B cell (primary cell): ENCODE measurements around the gene TRAPPC12. TPM values are rescaled to one million over a fixed set of nuclear protein-coding genes. Genes with fewer than 3 reads are reported as not detected.

ENCODE experiments used
- ATAC-seq: fragments of 200-7000 bp; cut with Tn5 transposase; one replicate; pipeline ENCODE4 v1.10.0; 2021; ENCODE audit warnings: low read depth, mild to moderate bottlenecking, moderate number of reproducible peaks, moderate library complexity
- CTCF ChIA-PET: fragments of 350-600 bp; sonication (Branson Sonifier 250); formaldehyde crosslinking; loops from one replicate; lab custom pipeline; 2021; ENCODE audit warnings: antibody characterized with exemption, inconsistent platforms; lab: Charles Lee
- POLR2A ChIA-PET: fragments of 350-600 bp; sonication (Branson Sonifier 250); formaldehyde crosslinking; loops from one replicate; lab custom pipeline; 2021; ENCODE audit warnings: antibody characterized with exemption; lab: Charles Lee
- DNase-seq: peaks from one replicate; pipeline ENCODE4 v3.0.0; 2013
- H2AFZ ChIP-seq: 2 replicates; pipeline ENCODE4 v1.6.1; 2012; ENCODE audit warnings: mild to moderate bottlenecking, low read depth, low read length; ENCODE audit not compliant: insufficient read depth, poor library complexity, severe bottlenecking
- H3K27ac ChIP-seq, 2 donors: 1 replicate in 1 of 2; 2 replicates in 1 of 2; pipeline ENCODE4 v1.5.1; 2012 to 2013; ENCODE audit warnings: low read length in 2 of 2, mild to moderate bottlenecking in 2 of 2, moderate library complexity in 1 of 2
- H3K27me3 ChIP-seq, 4 experiments: fragments of 200-600 bp in 1 of 4; sonication (generic) in 1 of 4; replicated peaks in 1 of 4; 1 replicate in 2 of 4; 2 replicates in 2 of 4; pipeline versions ENCODE4 v1.6.1 to v1.7.0; 2013 to 2016; ENCODE audit warnings: low read length in 3 of 4, mild to moderate bottlenecking in 2 of 4, mixed read lengths in 1 of 4, moderate library complexity in 1 of 4; ENCODE audit not compliant: insufficient read depth in 4 of 4, control insufficient read depth in 3 of 4; ENCODE audit errors: control extremely low read depth in 1 of 4
- H3K36me3 ChIP-seq, 2 experiments: replicated peaks in 1 of 2; 1 replicate in 1 of 2; 2 replicates in 1 of 2; pipeline versions ENCODE4 v1.6.1 to v1.7.1; 2013; ENCODE audit warnings: low read length in 1 of 2; ENCODE audit not compliant: insufficient read depth in 2 of 2, control insufficient read depth in 1 of 2; ENCODE audit errors: control extremely low read depth in 1 of 2, extremely low read depth in 1 of 2
- H3K4me1 ChIP-seq, 2 donors: fragments of 200-600 bp in 1 of 2; sonication (generic) in 1 of 2; 1 replicate in 1 of 2; 2 replicates in 1 of 2; pipeline versions ENCODE4 v1.5.1 to v1.6.1; 2013 to 2017; ENCODE audit warnings: low read length in 2 of 2; ENCODE audit not compliant: control insufficient read depth in 2 of 2, insufficient read depth in 2 of 2
- H3K4me2 ChIP-seq: replicated peaks from 2 replicates; pipeline ENCODE3; 2012; ENCODE audit warnings: mild to moderate bottlenecking, low read depth, low read length; ENCODE audit not compliant: poor library complexity, severe bottlenecking
- H3K4me3 ChIP-seq, 5 experiments: fragments of 200-600 bp in 1 of 5; sonication (generic) in 1 of 5; 1 replicate in 3 of 5; 2 replicates in 2 of 5; pipeline versions ENCODE4 v1.5.1 to v1.7.0; 2011 to 2016; ENCODE audit warnings: low read length in 4 of 5, mild to moderate bottlenecking in 4 of 5, low read depth in 2 of 5, control low read depth in 1 of 5, moderate library complexity in 1 of 5; ENCODE audit not compliant: insufficient read depth in 1 of 5; ENCODE audit errors: control extremely low read depth in 1 of 5, extremely low read depth in 1 of 5
- H3K79me2 ChIP-seq: fragments of 200-600 bp; sonication (generic); one replicate; pipeline ENCODE4 v1.6.0; 2016; ENCODE audit warnings: low read length; ENCODE audit not compliant: control insufficient read depth, insufficient read depth
- H3K9ac ChIP-seq: fragments of 200-600 bp; sonication (generic); 2 replicates; pipeline ENCODE4 v1.6.1; 2017; ENCODE audit warnings: mild to moderate bottlenecking, low read length, moderate library complexity
- H3K9me3 ChIP-seq, 3 donors: one replicate each; pipeline versions ENCODE4 v1.6.1 to v1.7.1; 2013; ENCODE audit warnings: low read length in 2 of 3; ENCODE audit not compliant: control insufficient read depth in 2 of 3, insufficient read depth in 1 of 3; ENCODE audit errors: control extremely low read depth in 1 of 3
- H4K20me1 ChIP-seq: 2 replicates; pipeline ENCODE4 v1.6.0; 2012; ENCODE audit warnings: mild to moderate bottlenecking, low read length; ENCODE audit not compliant: insufficient read depth, control insufficient read depth, poor library complexity, severe bottlenecking
- H3K27ac Mint-ChIP-seq: one replicate; pipeline ENCODE4 v1.8.0; 2021; ENCODE audit warnings: mixed read lengths
- H3K27me3 Mint-ChIP-seq: one replicate; pipeline ENCODE4 v1.8.0; 2021; ENCODE audit warnings: mixed read lengths
- H3K4me1 Mint-ChIP-seq: one replicate; pipeline ENCODE4 v1.8.0; 2021; ENCODE audit warnings: mixed read lengths
- H3K4me3 Mint-ChIP-seq: one replicate; pipeline ENCODE4 v1.8.0; 2021; ENCODE audit warnings: mixed read lengths
- H3K9me3 Mint-ChIP-seq: one replicate; pipeline ENCODE4 v1.8.0; 2022; ENCODE audit warnings: mixed read lengths; ENCODE audit not compliant: insufficient read depth
- EZH2 ChIP-seq: IDR thresholded peaks from 2 replicates; pipeline ENCODE4 v1.6.1; 2012; ENCODE audit warnings: borderline replicate concordance, low read depth, mild to moderate bottlenecking, moderate library complexity, low read length; ENCODE audit not compliant: insufficient read depth, poor library complexity, severe bottlenecking
- WGBS: methylation state at CpG from one replicate; pipeline ENCODE4 v1.1.5; 2013; ENCODE audit warnings: missing lambda C conversion rate; ENCODE audit not compliant: insufficient coverage; 5-methylcytosine and 5-hydroxymethylcytosine counted together
- intact Hi-C: fragments of 100-400 bp; cut with micrococcal nuclease; formaldehyde crosslinking; loops from one replicate; pipeline ENCODE4 v1.10.0; 2022
- polyA plus RNA-seq: library from polyadenylated mRNA; depleted of rRNA; stranded (reverse); fragments of >200 nt; gene quantifications from 2 replicates; pipeline ENCODE4 v1.2.3, GENCODE V29; 2012
- total RNA-seq, 2 donors: library from RNA; stranded (reverse); fragments of 120-200 nt in 1 of 2; gene quantifications; 1 replicate in 1 of 2; 2 replicates in 1 of 2; pipeline versions ENCODE4 v1.2.3 to v1.2.4, GENCODE V29; 2013 to 2022
- TF ChIP-seq, protein P1 (sequence below): fragments of 200-600 bp; IDR thresholded peaks from one replicate; pipeline ENCODE4 v1.8.0; 2022; ENCODE audit warnings: antibody characterized with exemption, mild to moderate bottlenecking

Gene TRAPPC12
- total and polyA plus RNA-seq, 2 donors (not counting 1 experiment from before 2014, with no cell fraction given), result 80.9 to 151 TPM

DNA sequence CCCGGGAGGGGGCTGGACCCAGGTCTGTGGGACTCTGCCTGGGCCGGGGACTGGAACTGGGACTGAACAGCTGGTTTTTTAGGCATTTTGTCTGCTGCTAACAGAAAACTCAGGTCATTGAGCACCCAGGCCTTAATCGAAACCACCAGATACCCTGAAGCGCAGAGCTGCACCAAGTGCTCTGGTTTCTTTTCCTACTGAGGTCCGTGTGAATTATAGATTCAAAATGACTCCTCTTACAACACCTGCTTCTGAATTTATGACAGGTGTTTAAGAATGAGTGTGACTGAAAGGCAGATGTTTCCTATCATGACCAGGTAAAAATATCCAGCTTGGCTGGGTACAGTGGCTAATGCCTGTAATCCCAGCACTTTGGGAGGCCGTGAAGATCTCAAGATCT is 47.8 kb downstream of the TRAPPC12 start:
- no peak overlapping the region for H3K9ac ChIP-seq
- H3K4me1 ChIP-seq, result no peaks in the 10 kb centered on the region
- Mint-ChIP-seq H3K9me3 (no peaks in the 10 kb centered on the region), H3K4me1 (peaks cover 2% of the 10 kb centered on the region), H3K4me3 (no peak overlapping the region), H3K27me3 (no peaks in the 10 kb centered on the region), H3K27ac (no peak overlapping the region)
- no peaks in the 10 kb centered on the region for H3K9me3 ChIP-seq
- no peak for DNase-seq
- TF ChIP-seq, protein P1, sequence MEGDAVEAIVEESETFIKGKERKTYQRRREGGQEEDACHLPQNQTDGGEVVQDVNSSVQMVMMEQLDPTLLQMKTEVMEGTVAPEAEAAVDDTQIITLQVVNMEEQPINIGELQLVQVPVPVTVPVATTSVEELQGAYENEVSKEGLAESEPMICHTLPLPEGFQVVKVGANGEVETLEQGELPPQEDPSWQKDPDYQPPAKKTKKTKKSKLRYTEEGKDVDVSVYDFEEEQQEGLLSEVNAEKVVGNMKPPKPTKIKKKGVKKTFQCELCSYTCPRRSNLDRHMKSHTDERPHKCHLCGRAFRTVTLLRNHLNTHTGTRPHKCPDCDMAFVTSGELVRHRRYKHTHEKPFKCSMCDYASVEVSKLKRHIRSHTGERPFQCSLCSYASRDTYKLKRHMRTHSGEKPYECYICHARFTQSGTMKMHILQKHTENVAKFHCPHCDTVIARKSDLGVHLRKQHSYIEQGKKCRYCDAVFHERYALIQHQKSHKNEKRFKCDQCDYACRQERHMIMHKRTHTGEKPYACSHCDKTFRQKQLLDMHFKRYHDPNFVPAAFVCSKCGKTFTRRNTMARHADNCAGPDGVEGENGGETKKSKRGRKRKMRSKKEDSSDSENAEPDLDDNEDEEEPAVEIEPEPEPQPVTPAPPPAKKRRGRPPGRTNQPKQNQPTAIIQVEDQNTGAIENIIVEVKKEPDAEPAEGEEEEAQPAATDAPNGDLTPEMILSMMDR, result no peak
- no peak for TF ChIP-seq EZH2
- peaks cover 15% of the 10 kb centered on the region for H4K20me1 ChIP-seq
- H2AFZ ChIP-seq, result no peak overlapping the region
- H3K4me3 ChIP-seq, result no peak overlapping the region
- peaks cover 6% of the 10 kb centered on the region for H3K79me2 ChIP-seq
- H3K4me2 ChIP-seq, result no peak overlapping the region
- H3K36me3 ChIP-seq, result peaks cover 0 to 71% of the 10 kb centered on the region in 2 experiments
- H3K27ac ChIP-seq, result no peak overlapping the region
- intact Hi-C loops, result no loop called here
- no peak for ATAC-seq
- 92% methylated on average over 4 of the region's 6 CpGs for WGBS
- CTCF ChIA-PET, result interaction anchor here (6.7 kb wide), 1 partner anchor 225 kb away, joined by 91 read pairs; no protein-coding TSS in a partner anchor
- H3K27me3 ChIP-seq, result no peaks in the 10 kb centered on the region
- POLR2A ChIA-PET, result no interaction called here

DNA sequence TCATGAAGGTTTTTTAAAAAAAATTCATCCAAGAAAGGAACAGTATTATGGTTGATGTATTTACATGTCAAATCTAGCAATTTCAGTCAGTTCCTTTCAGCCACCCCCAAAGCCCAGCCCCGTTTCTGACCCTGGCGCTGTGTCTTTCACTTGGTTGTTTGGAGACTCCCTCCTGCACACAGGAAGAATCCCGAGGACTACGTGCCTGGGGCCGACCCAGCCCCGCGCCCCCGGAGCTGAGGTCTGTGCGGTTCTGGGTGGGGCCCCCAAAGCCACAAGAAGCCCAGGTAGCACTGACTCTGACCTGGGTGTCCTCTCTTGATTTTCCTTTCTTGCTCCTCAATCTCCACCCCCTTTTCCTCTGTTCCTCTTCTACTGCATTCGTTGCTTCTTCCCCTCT is 49.1 kb downstream of the TRAPPC12 start:
- peaks cover 6% of the 10 kb centered on the region for H3K79me2 ChIP-seq
- Mint-ChIP-seq H3K4me3 (no peak overlapping the region), H3K4me1 (peaks cover 2% of the 10 kb centered on the region), H3K27me3 (no peaks in the 10 kb centered on the region), H3K27ac (no peak overlapping the region), H3K9me3 (no peaks in the 10 kb centered on the region)
- intact Hi-C loops, result no loop called here
- H3K27me3 ChIP-seq, result no peaks in the 10 kb centered on the region
- H3K4me2 ChIP-seq, result no peak overlapping the region
- ChIA-PET POLR2A (no interaction called here), CTCF (interaction anchor here (6.7 kb wide), 1 partner anchor 224 kb away, joined by 91 read pairs; no protein-coding TSS in a partner anchor)
- DNase-seq (no peak), ATAC-seq (no peak)
- TF ChIP-seq, protein P1, result no peak
- no peak for TF ChIP-seq EZH2
- peaks cover 0 to 65% of the 10 kb centered on the region in 2 experiments for H3K36me3 ChIP-seq
- no peaks in the 10 kb centered on the region for H3K4me1 ChIP-seq
- WGBS, result 94% methylated on average over 10 of the region's 10 CpGs
- H3K9ac ChIP-seq, result no peak overlapping the region
- no peak overlapping the region for H3K27ac ChIP-seq
- no peak overlapping the region for H2AFZ ChIP-seq
- H3K9me3 ChIP-seq, result no peaks in the 10 kb centered on the region
- no peak overlapping the region for H3K4me3 ChIP-seq
- H4K20me1 ChIP-seq, result peaks cover 15% of the 10 kb centered on the region
